Caki2 (cell line): ENCODE results near the gene KIF2A. TPM values are rescaled to one million over a fixed set of nuclear protein-coding genes. Genes with fewer than 3 reads are reported as not detected.
A peak's percentile ranks its signal among the peaks of the same experiment; 100 is the strongest.
"Not testable (repeated sequence)": the region's sequence is repeated elsewhere in the genome, so short reads cannot be mapped to it uniquely, and the experiment has no call there.

Source experiments
- DNase-seq: peaks from one replicate; pipeline ENCODE4 v3.0.0-alpha.2; 2015; ENCODE audit warnings: low read depth
- in situ Hi-C: cut with HindIII; loops from 2 replicates; pipeline ENCODE4 v1.10.0; 2016; ENCODE audit warnings: low sequenced_read_pairs, low pct_unique_long_range_greater_than_20kb, mixed read lengths
- total RNA-seq: library from RNA; depleted of rRNA; stranded (reverse); fragments of >200 nt; shearing (Covaris generic); gene quantifications from 2 replicates; pipeline ENCODE4 v1.2.3, GENCODE V29; 2014; ENCODE audit warnings: low replicate concordance

Gene KIF2A
- total RNA-seq, 1 experiment from 2014 or later: 25.1 TPM

DNA sequence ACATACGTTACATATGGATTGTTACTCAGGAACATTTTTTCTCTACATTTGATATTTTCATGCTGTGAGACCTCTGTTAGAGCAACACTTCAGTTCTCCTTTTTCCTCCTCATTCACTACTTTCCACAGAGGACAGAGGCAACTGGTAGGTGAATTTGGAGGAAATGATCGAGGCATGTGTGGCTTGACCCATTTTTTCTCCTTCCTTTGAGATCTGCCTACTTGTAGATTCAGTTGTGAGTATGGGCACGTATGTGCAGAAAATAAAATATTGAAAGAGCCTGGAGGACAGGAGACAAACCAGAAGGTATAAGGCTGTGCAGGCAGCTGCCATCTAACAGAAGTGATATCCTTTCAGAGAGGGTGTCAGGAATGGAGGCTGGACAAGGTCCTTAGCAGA, 19.2 kb upstream of the KIF2A start:
- in situ Hi-C loops: no loop called here
- no peak for DNase-seq

GRCh38 chr5:62287237-62287636, 18.8 kb upstream of the KIF2A start:
- in situ Hi-C loops: no loop called here

DNA sequence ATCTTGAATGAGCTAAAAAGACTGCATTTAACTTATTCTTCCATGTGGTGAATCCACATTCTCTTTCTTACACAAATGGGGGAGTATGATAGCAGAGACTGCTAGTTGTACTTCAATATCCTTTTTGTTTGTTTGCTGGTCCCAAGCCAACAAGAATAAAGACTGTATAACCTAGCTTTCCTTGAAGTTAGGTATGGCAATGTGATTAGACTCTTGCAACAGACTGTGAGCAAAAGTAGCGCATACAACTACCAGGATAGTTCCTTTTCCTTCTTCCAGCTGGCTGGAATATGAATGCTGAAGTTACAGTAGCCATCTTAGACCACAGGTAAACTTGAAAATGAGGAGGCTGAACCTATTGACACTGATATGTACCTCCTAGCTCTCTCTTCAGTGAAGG, 17.9 kb upstream of the KIF2A start:
- DNase-seq: no peak
- in situ Hi-C loops: no loop called here

More at GRCh38 chr5:62287237-62287636, 18.8 kb upstream of the KIF2A start:
- no peak for DNase-seq

GRCh38 chr5:62289813-62290212, 16.2 kb upstream of the KIF2A start:
- in situ Hi-C loops: no loop called here
- no peak for DNase-seq

DNA sequence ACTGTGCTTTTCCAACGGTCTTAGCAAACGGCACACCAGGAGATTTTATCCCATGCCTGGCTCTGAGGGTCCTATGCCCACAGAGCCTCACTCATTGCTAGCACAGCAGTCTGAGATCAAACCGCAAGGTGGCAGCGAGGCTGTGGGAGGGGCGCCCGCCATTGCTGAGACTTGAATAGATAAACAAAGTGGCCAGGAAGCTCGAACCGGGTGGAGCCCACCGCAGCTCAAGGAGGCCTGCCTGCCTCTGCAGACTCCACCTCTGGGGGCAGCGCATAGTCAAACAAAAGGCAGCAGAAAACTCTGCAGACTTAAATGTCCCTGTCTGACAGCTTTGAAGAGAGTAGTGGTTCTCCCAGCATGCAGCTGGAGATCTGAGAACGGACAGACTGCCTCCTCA, 14.2 kb upstream of the KIF2A start:
- in situ Hi-C loops, DNase-seq: not testable (repeated sequence)

- in situ Hi-C loops: no loop called here
- DNase-seq: no peak
Measured at GRCh38 chr5:62296998-62297397, 9.0 kb upstream of the KIF2A start.

GRCh38 chr5:62298118-62298517, 7.9 kb upstream of the KIF2A start:
- no peak for DNase-seq
- in situ Hi-C loops: no loop called here

- no peak for DNase-seq
- in situ Hi-C loops: no loop called here
Measured at GRCh38 chr5:62299101-62299500, 6.9 kb upstream of the KIF2A start.

DNA sequence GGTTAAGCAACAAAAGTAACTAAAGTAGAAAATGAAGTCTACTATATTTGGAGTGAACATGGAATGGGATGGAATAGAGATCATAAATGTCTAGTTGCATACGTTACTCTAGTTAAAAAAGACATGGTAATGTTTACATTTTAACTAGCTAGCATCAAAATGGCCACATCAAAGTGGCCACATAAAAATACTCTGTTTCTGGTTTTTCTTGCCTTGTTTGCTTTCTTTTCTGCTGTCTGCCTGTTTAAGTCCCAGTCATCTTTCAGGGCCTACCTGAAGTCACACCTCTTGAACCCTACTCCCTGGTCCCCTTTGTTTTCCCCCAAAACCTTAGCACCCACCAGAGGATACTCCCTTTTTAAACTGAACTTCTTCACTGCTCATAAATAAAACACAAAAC, 6.4 kb upstream of the KIF2A start:
- in situ Hi-C loops: no loop called here

DNA sequence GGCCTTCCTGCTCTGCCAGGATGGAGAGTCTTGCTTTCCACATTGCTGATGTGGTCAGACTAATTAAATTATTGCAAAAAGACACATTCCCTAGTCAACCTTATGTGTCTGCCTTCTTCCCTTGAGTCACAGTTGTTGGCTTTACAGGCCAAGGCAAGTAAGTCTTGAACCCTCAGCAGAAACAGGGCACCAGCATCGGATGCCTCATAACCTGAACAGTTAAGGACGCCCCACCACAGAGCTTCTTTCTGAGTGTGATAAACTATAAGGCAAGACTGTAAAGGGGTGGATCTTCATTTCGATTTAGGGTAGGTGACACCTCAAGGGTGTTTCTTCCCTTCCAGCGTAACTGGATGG, 670 bp upstream of the KIF2A start:
- no peak for DNase-seq
- in situ Hi-C loops: no loop called here

More for the DNA sequence above, 6.4 kb upstream of the KIF2A start:
- DNase-seq: no peak

GRCh38 chr5:62306323-62306895, 403 bp downstream of the KIF2A start:
- in situ Hi-C loops: no loop called here
- DNase-seq: peak; percentile 52

- peak; percentile 22 for DNase-seq
- in situ Hi-C loops: no loop called here
Measured at GRCh38 chr5:62306896-62307689, 1.1 kb downstream of the KIF2A start.

GRCh38 chr5:62308439-62308838, 2.4 kb downstream of the KIF2A start:
- in situ Hi-C loops: no loop called here
- no peak for DNase-seq

DNA sequence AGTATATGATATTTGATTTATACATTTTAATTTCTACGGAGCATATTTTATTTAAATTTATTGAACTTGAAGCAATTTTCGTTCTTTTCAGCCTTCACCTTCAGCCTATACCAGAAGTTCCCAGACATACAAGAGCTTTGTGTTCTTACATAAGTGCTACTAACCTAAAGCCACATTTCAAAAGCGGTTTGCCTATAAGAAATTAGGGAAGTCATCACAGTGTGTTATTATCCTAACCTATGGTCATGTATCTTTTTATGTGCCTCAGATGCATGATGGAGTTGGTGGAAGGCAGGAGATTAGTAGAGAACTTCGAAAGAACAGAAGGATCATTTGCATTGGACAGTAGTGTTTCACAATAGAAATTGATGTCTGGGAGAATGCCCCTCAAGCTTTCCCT, 3.1 kb downstream of the KIF2A start:
- in situ Hi-C loops: no loop called here
- no peak for DNase-seq

- in situ Hi-C loops: no loop called here
- no peak for DNase-seq
Measured at GRCh38 chr5:62310426-62311143, 4.6 kb downstream of the KIF2A start.

DNA sequence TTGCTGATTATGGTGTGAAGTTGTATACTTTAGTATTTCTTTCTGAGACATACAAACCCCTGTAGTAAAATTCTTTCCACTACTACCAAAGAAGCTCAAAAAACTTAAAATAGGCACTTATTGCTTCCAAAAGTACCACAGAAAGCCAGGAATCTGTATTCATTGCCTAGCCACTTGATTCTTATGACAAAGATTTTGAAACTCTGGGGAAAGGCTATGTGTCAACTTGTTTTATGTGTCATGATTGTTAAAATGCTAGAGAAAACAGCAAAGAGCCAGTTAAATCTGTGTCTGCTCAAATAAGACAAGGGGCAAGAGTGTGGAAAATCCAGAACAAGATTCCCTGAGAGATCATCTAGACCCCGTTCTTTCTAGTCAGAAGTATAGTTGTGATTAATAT, 6.0 kb downstream of the KIF2A start:
- in situ Hi-C loops: no loop called here
- no peak for DNase-seq

GRCh38 chr5:62312674-62313073, 6.7 kb downstream of the KIF2A start:
- DNase-seq: no peak
- in situ Hi-C loops: no loop called here

DNA sequence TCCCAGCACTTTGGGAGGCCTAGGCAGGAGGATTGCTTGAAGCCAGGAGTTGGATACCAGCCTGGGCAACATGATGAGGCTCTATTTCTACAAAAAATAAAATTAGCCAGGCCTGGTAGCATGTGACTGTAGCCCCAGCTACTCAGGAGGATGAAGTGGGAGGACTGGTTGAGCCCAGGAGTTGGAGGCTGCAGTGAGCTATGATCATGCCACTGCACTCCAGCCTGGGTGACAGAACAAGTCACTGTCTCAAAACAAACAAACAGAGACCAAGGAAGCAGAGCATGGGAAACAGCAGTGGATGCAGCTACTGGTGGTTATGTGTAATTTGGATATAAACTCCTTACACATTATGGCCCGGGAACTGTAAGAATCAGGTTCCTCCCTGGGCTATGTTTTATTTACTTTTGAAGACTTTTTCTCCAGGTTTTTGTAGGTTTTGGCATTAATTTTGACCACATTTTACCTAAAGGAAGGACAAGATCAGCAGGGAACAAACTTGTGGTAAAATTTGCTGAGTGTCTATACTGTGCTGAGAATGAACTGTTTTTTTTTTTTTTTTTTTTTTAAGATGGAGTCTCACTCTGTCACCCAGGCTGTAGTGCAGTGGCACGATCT, 8.3 kb downstream of the KIF2A start:
- in situ Hi-C loops: no loop called here
- DNase-seq: peak; percentile 4
